Measurements from ENCODE around the gene RFC5.

Gene RFC5

GRCh38 chr12:118052324-118053070, 36.0 kb downstream of the RFC5 start:
- Histone ChIP-seq H3K9me3 (ENCODE audit: insufficient read depth, low read length) (no peaks in the 10 kb centered on the region), H3K36me3 (ENCODE audit: low read length) (no peaks in the 10 kb centered on the region), H2AFZ (ENCODE audit: low read depth, low read length, severe bottlenecking) (no peak overlapping the region), H4K20me1 (ENCODE audit: low read depth, low read length) (no peaks in the 10 kb centered on the region), H3K4me3 (ENCODE audit: insufficient read depth, low read length, poor library complexity, severe bottlenecking) (no peak overlapping the region), H3K9me2 (replicated peaks; ENCODE audit: insufficient read depth, low read length) (no peaks in the 10 kb centered on the region), H3K9ac (ENCODE audit: low read length) (no peak overlapping the region), H3K27ac (ENCODE audit: low read depth, low read length) (no peak overlapping the region), H3K79me2 (ENCODE audit: insufficient read depth, low read length) (no peaks in the 10 kb centered on the region), H3F3A (ENCODE audit: insufficient read depth) (no peaks in the 10 kb centered on the region), H3K27me3 (ENCODE audit: low read length) (no peaks in the 10 kb centered on the region), H3K4me2 (ENCODE audit: low read depth, low read length, poor library complexity, severe bottlenecking) (no peak overlapping the region)
- TF ChIP-seq EZH2phosphoT487 (conservative IDR thresholded peaks at IDR 0.05; ENCODE audit: low read length) (no peak), CTCF (IDR thresholded peaks at IDR 0.05; ENCODE audit: insufficient read depth, low read length, poor library complexity, severe bottlenecking) (no peak)

DNA sequence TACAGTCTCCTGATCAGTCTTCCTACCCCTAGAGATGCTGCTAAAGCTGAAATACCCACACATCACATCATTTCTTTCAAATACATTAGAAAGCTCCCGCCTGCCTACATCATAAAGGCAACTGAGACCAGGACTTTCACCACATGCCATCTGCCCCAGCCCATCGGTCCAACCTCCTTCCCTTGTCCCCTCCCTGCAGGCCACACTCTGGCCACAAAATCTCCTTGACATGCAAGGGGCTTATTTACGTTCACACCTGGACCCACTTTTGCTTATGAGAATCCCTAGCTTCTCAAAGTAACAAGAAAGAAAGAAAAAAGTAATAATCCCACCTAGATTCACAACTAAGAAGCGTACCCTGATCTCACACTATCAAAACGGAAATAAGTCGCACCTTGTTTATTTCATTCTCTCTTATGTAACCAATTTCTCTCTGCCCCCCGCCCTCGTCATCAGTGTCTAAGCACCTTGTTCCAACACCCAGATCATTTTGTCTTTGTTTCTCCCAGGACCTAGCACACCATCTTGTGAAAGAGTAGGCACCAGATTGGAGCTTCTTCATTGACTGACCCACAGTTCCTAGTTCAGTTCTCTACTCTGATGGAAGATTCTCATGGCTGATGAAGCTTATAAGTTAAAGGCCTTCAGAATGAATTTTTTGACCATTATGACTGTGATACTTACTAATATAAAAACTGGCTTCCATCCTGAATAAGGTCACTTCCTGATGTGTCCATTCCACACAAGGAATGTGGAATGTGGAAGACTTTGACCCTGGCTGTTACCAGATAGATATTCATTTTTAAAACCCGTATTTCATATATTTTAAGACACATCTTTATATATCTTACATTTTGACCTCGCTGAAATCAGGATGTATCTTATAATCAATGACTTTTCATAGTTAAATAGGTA, 36.8 kb downstream of the RFC5 start:
- Histone ChIP-seq H3F3A (ENCODE audit: insufficient read depth) (no peaks in the 10 kb centered on the region), H3K27me3 (ENCODE audit: low read length) (no peaks in the 10 kb centered on the region), H3K79me2 (ENCODE audit: insufficient read depth, low read length) (no peaks in the 10 kb centered on the region), H3K9ac (ENCODE audit: low read length) (no peak overlapping the region), H2AFZ (ENCODE audit: low read depth, low read length, severe bottlenecking) (no peak overlapping the region), H4K20me1 (ENCODE audit: low read depth, low read length) (no peaks in the 10 kb centered on the region), H3K36me3 (ENCODE audit: low read length) (no peaks in the 10 kb centered on the region), H3K27ac (ENCODE audit: low read depth, low read length) (no peak overlapping the region), H3K9me2 (replicated peaks; ENCODE audit: insufficient read depth, low read length) (no peaks in the 10 kb centered on the region), H3K9me3 (ENCODE audit: insufficient read depth, low read length) (no peaks in the 10 kb centered on the region), H3K4me2 (ENCODE audit: low read depth, low read length, poor library complexity, severe bottlenecking) (no peak overlapping the region), H3K4me3 (ENCODE audit: insufficient read depth, low read length, poor library complexity, severe bottlenecking) (no peak overlapping the region)
- TF ChIP-seq CTCF (IDR thresholded peaks at IDR 0.05; ENCODE audit: insufficient read depth, low read length, poor library complexity, severe bottlenecking), result no peak
- no peak for TF ChIP-seq EZH2phosphoT487 (conservative IDR thresholded peaks at IDR 0.05; ENCODE audit: low read length)

DNA sequence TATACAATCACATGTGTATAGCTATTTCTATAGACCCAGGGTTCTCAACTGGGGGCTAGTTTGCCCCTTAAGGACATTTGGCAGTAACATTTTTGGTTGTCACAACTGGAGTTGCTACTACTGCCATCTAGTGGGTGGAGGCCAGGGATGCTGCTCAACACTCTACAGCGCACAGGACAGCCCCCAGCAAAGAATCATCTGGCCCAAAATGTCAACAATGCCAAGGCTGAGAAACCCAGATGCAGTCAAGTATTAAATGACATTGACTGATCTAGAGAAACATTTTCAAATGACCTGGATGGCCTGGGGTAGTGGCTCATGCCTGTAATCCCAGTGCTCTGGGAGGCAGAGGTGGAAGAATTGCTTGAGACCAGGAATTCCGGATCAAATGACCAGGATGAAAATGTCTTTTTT, 38.6 kb downstream of the RFC5 start:
- Histone ChIP-seq H3F3A (ENCODE audit: insufficient read depth) (peaks cover 3% of the 10 kb centered on the region; the same call in 1 of the 2 replicates), H3K36me3 (ENCODE audit: low read length) (no peaks in the 10 kb centered on the region), H3K9me2 (replicated peaks; ENCODE audit: insufficient read depth, low read length) (no peaks in the 10 kb centered on the region), H3K27me3 (ENCODE audit: low read length) (no peaks in the 10 kb centered on the region), H4K20me1 (ENCODE audit: low read depth, low read length) (no peaks in the 10 kb centered on the region), H3K4me2 (ENCODE audit: low read depth, low read length, poor library complexity, severe bottlenecking) (no peak overlapping the region), H3K4me3 (ENCODE audit: insufficient read depth, low read length, poor library complexity, severe bottlenecking) (no peak overlapping the region), H3K9ac (ENCODE audit: low read length) (no peak overlapping the region), H3K79me2 (ENCODE audit: insufficient read depth, low read length) (no peaks in the 10 kb centered on the region), H3K27ac (ENCODE audit: low read depth, low read length) (no peak overlapping the region), H3K9me3 (ENCODE audit: insufficient read depth, low read length) (no peaks in the 10 kb centered on the region), H2AFZ (ENCODE audit: low read depth, low read length, severe bottlenecking) (no peak overlapping the region)
- peak; percentile 57 for TF ChIP-seq CTCF (IDR thresholded peaks at IDR 0.05; ENCODE audit: insufficient read depth, low read length, poor library complexity, severe bottlenecking)
- TF ChIP-seq EZH2phosphoT487 (conservative IDR thresholded peaks at IDR 0.05; ENCODE audit: low read length), result no peak
